K562 (cell line): Measurements from ENCODE around the gene RTP5. TPM values are rescaled to one million over a fixed set of nuclear protein-coding genes. Genes with fewer than 3 reads are reported as not detected.

ENCODE experiments used
- ATAC-seq: fragments of 200-7000 bp; cut with Tn5 transposase; 3 replicates; pipeline ENCODE4 v1.9.1; 2020; ENCODE audit warnings: moderate library complexity
- BruUV-seq: library from RNA; stranded (reverse); fragments of 400-500 nt; replicated peaks from 2 replicates; lab custom pipeline; 2021; lab: Mats Ljungman, UMichigan
- CTCF ChIA-PET: fragments of 300-600 bp; formaldehyde crosslinking; extraction: SDS; loops from one replicate; lab custom pipeline; 2021; ENCODE audit warnings: low intra/inter-chr PET ratio; lab: Yijun Ruan, JAX
- POLR2A ChIA-PET: fragments of 300-600, 350-650 bp; sonication (Branson Sonifier 250); formaldehyde crosslinking; extraction: SDS; loops from one replicate; lab custom pipeline; 2021; ENCODE audit warnings: antibody characterized with exemption, inconsistent platforms; lab: Yijun Ruan, JAX
- DNase-seq, 4 experiments: peaks; one replicate each; pipeline versions ENCODE4 v3.0.0 to v3.0.0-alpha.2; 2011 to 2018; ENCODE audit warnings: low spot score in 3 of 4, mixed read lengths in 3 of 4; ENCODE audit errors: extremely low read depth in 1 of 4
- FAIRE-seq: peaks from 2 replicates; lab custom pipeline; 2011; peaks lifted over from hg19 to GRCh38; lab: Jason Lieb, UNC
- H2AFZ ChIP-seq: 2 replicates; pipeline ENCODE4 v1.6.0; 2011; ENCODE audit warnings: low read depth, low read length, control low read depth, inconsistent platforms
- H3K27ac ChIP-seq: fragments of 200-600 bp; 3 replicates; pipeline ENCODE4 v1.8.0; 2011; ENCODE audit warnings: low read depth, mild to moderate bottlenecking, control low read depth, inconsistent platforms, low read length, moderate library complexity, mixed read lengths; ENCODE audit errors: extremely low read depth
- H3K27me3 ChIP-seq, 2 experiments: fragments of 300-600 bp in 1 of 2; 2 replicates in 1 of 2; 3 replicates in 1 of 2; pipeline versions ENCODE4 v1.6.0 to v1.8.0; 2011; ENCODE audit warnings: inconsistent platforms in 2 of 2, low read length in 2 of 2, mild to moderate bottlenecking in 1 of 2, mixed read lengths in 1 of 2, moderate library complexity in 1 of 2; ENCODE audit not compliant: control insufficient read depth in 2 of 2, insufficient read depth in 2 of 2
- H3K36me3 ChIP-seq: fragments of 300-600 bp; 3 replicates; pipeline ENCODE4 v1.8.0; 2011; ENCODE audit warnings: mild to moderate bottlenecking, low read length, inconsistent platforms; ENCODE audit not compliant: control insufficient read depth, insufficient read depth
- H3K4me1 ChIP-seq, 2 experiments: fragments of 200-600 bp in 1 of 2; replicated peaks in 1 of 2; 2 replicates in 1 of 2; 3 replicates in 1 of 2; pipeline versions ENCODE4 v1.5.1 to v1.8.0; 2011; ENCODE audit warnings: inconsistent platforms in 2 of 2, low read length in 2 of 2, mild to moderate bottlenecking in 1 of 2, mixed read lengths in 1 of 2, moderate library complexity in 1 of 2; ENCODE audit not compliant: control insufficient read depth in 2 of 2, insufficient read depth in 2 of 2
- H3K4me2 ChIP-seq: 2 replicates; pipeline ENCODE4 v1.6.1; 2011; ENCODE audit warnings: low read length, control low read depth, inconsistent platforms, mixed read lengths; ENCODE audit not compliant: insufficient read depth
- H3K4me3 ChIP-seq: fragments of 200-600 bp; sonication (generic), shearing (Covaris generic); 2 replicates; pipeline ENCODE4 v1.5.1; 2016; ENCODE audit warnings: control low read depth, inconsistent platforms
- H3K79me2 ChIP-seq: fragments of 200-600 bp; 3 replicates; pipeline ENCODE4 v1.8.0; 2011; ENCODE audit warnings: low read length, inconsistent platforms; ENCODE audit not compliant: control insufficient read depth, insufficient read depth
- H3K9ac ChIP-seq, 2 experiments: 2 replicates each; pipeline versions ENCODE4 v1.6.0 to v1.6.1; 2011; ENCODE audit warnings: low read depth in 2 of 2, low read length in 2 of 2, control low read depth in 1 of 2, inconsistent platforms in 1 of 2, mild to moderate bottlenecking in 1 of 2, mixed read lengths in 1 of 2; ENCODE audit not compliant: insufficient read depth in 1 of 2
- H3K9me1 ChIP-seq: one replicate; pipeline ENCODE4 v1.6.0; 2011; ENCODE audit warnings: inconsistent platforms, mild to moderate bottlenecking, low read length, moderate library complexity; ENCODE audit not compliant: control insufficient read depth, insufficient read depth
- H3K9me3 ChIP-seq: replicated peaks from 2 replicates; pipeline ENCODE4 v1.5.1; 2011; ENCODE audit warnings: low read depth, low read length, inconsistent platforms; ENCODE audit not compliant: control insufficient read depth, insufficient read depth
- H4K20me1 ChIP-seq: replicated peaks from 2 replicates; pipeline ENCODE4 v1.6.1; 2011; ENCODE audit warnings: low read length, inconsistent platforms, mixed read lengths; ENCODE audit not compliant: control insufficient read depth, insufficient read depth
- CCNT2 ChIP-seq: IDR thresholded peaks from 2 replicates; pipeline ENCODE4 v1.6.1; 2011; ENCODE audit warnings: borderline replicate concordance, low read depth, mild to moderate bottlenecking, moderate library complexity, mixed read lengths, low read length; ENCODE audit not compliant: insufficient read length; ENCODE audit errors: extremely low read depth
- CHD2 ChIP-seq: IDR thresholded peaks from 2 replicates; pipeline ENCODE4 v1.6.1; 2011; ENCODE audit warnings: low read depth, low read length
- CHD4 ChIP-seq: fragments of 200-600 bp; sonication (generic); IDR thresholded peaks from 3 replicates; pipeline ENCODE4 v1.6.1; 2012; ENCODE audit warnings: low read depth, mild to moderate bottlenecking, mixed read lengths, low read length, inconsistent platforms; ENCODE audit not compliant: insufficient read depth, insufficient replicate concordance, poor library complexity, severe bottlenecking
- GABPA ChIP-seq: fragments of 200-800 bp; sonication (Bioruptor generic); conservative IDR thresholded peaks from 2 replicates; pipeline ENCODE4 v1.6.1; 2016; ENCODE audit warnings: low read depth, missing genetic modification characterization, missing compliant biosample characterization
- GTF2A2 ChIP-seq: IDR thresholded peaks from 2 replicates; pipeline ENCODE4 v1.6.1; 2016; ENCODE audit warnings: mild to moderate bottlenecking, missing genetic modification characterization, missing compliant biosample characterization
- HDAC2 ChIP-seq: fragments of 450-650 bp; IDR thresholded peaks from 2 replicates; pipeline ENCODE4 v1.6.1; 2016; ENCODE audit warnings: mild to moderate bottlenecking
- KLF6 ChIP-seq: fragments of 250-450 bp; sonication (Bioruptor Pico); IDR thresholded peaks from 2 replicates; pipeline ENCODE4 v1.4.0; 2020; ENCODE audit warnings: mild to moderate bottlenecking, moderate library complexity, borderline replicate concordance
- NEUROD1 ChIP-seq: fragments of 150-350 bp; IDR thresholded peaks from 2 replicates; pipeline ENCODE4 v1.6.1; 2014; ENCODE audit warnings: borderline replicate concordance, low read length, low read depth; ENCODE audit not compliant: partially characterized antibody
- SAP30 ChIP-seq: fragments of 200-600 bp; sonication (generic); IDR thresholded peaks from 2 replicates; pipeline ENCODE4 v1.6.1; 2012; ENCODE audit warnings: borderline replicate concordance, low read depth, mild to moderate bottlenecking, moderate library complexity, low read length, control low read depth, inconsistent platforms; ENCODE audit not compliant: insufficient read depth, poor library complexity, severe bottlenecking
- TAF1 ChIP-seq: IDR thresholded peaks from 2 replicates; pipeline ENCODE4 v1.6.1; 2011; ENCODE audit warnings: mild to moderate bottlenecking, low read length, moderate library complexity; ENCODE audit not compliant: insufficient read depth, control insufficient read depth, severe bottlenecking; ENCODE audit errors: extremely low read depth
- ZBTB12 ChIP-seq: fragments of 250-450 bp; sonication (Bioruptor Pico); IDR thresholded peaks from 2 replicates; pipeline ENCODE4 v1.4.0; 2020
- ZC3H4 ChIP-seq: sonication (generic); formaldehyde crosslinking; IDR thresholded peaks from 2 replicates; pipeline ENCODE4 v1.9.0; 2021; ENCODE audit warnings: missing genetic modification reagents, borderline replicate concordance
- ZNF644 ChIP-seq: fragments of 200-800 bp; sonication (Bioruptor generic); IDR thresholded peaks from 2 replicates; pipeline ENCODE4 v1.6.1; 2016; ENCODE audit warnings: low read depth, missing genetic modification characterization, missing compliant biosample characterization
- ZNF717 ChIP-seq: fragments of 250-450 bp; sonication (Bioruptor Pico); IDR thresholded peaks from 2 replicates; pipeline ENCODE4 v1.5.0; 2021
- WGBS: fragments of 100-300 bp; shearing (Covaris generic); methylation state at CpG from one replicate; pipeline ENCODE4 v1.1.6; 2016; ENCODE audit warnings: low coverage, mixed read lengths; ENCODE audit not compliant: insufficient coverage; ENCODE audit errors: missing lambda C conversion rate; 5-methylcytosine and 5-hydroxymethylcytosine counted together
- in situ Hi-C: fragments of 300-500 bp; cut with MboI; formaldehyde crosslinking; loops from 4 replicates; pipeline ENCODE4 v1.15.0; 2018; ENCODE audit warnings: inconsistent platforms, mixed read lengths
- intact Hi-C: fragments of 100-400 bp; cut with micrococcal nuclease; formaldehyde crosslinking; loops from 2 replicates; pipeline ENCODE4 v1.14.2; 2022
- polyA plus RNA-seq, 8 experiments: library from polyadenylated mRNA; depleted of rRNA in 4 of 8; stranded (reverse) in 5 of 8; unstranded in 3 of 8; fragments of >200 nt; fragmentation: Nextera tagmentation in 2 of 8; fragmentation: Illumina TruSeq in 1 of 8; extraction: Ambion mirVana in 2 of 8; extraction: Trizol in 1 of 8; gene quantifications; 2 replicates each; pipeline versions ENCODE4 v1.2.1 to v1.2.3, GENCODE V29; 2011 to 2014; ENCODE audit warnings: inconsistent platforms in 1 of 8, missing spikeins in 1 of 8
- total RNA-seq, 7 experiments: library from RNA; depleted of rRNA in 6 of 7; stranded (reverse); fragments of >200 nt in 6 of 7; fragmentation: Illumina TruSeq in 2 of 7; extraction: Trizol in 2 of 7; gene quantifications; 2 replicates each; pipeline versions ENCODE4 v1.2.1 to v1.2.3, GENCODE V29; 2011 to 2021; ENCODE audit warnings: low replicate concordance in 1 of 7
- TF ChIP-seq, protein P1 (sequence below): sonication (generic); formaldehyde crosslinking; IDR thresholded peaks from 2 replicates; pipeline ENCODE4 v1.8.0; 2022; ENCODE audit warnings: mild to moderate bottlenecking, missing genetic modification reagents
- TF ChIP-seq, protein P2 (sequence below), 2 experiments: fragments of 450-650 bp; IDR thresholded peaks; 2 replicates each; pipeline ENCODE4 v1.6.1; 2016

RTP5 gene
- total and polyA plus RNA-seq, 9 of the 15 experiments (the other 6 are each of a cell fraction or from before 2014, with no cell fraction given): not detected

- H3K9me3 ChIP-seq: peaks cover 4% of the 10 kb centered on the region; the same call in 1 of the 2 replicates
These were observed 2.5 kb upstream of the RTP5 start for GRCh38 chr2:241866790-241867645.

More at GRCh38 chr2:241866790-241867645, 2.5 kb upstream of the RTP5 start:
- Histone ChIP-seq H2AFZ (no peak overlapping the region), H3K9ac (no peak overlapping the region), H3K4me3 (no peak overlapping the region), H3K27ac (no peak overlapping the region), H3K4me2 (no peak overlapping the region), H3K79me2 (no peaks in the 10 kb centered on the region), H3K27me3 (peaks cover 4 to 64% of the 10 kb centered on the region in 2 experiments; a peak in 4 of 5 replicates), H4K20me1 (peaks cover 5% of the 10 kb centered on the region), H3K9me1 (no peaks in the 10 kb centered on the region), H3K36me3 (no peaks in the 10 kb centered on the region), H3K4me1 (peaks cover 3 to 50% of the 10 kb centered on the region in 2 experiments; a peak in 2 of 5 replicates)
- BruUV-seq: no TSS peak
- intact Hi-C loops (no loop called here), in situ Hi-C loops (no loop called here)
- no peak for TF ChIP-seq CHD4
- TF ChIP-seq ZBTB12 (CRISPR knock-in tag): no peak
- no peak for TF ChIP-seq NEUROD1
- TF ChIP-seq, protein P1, sequence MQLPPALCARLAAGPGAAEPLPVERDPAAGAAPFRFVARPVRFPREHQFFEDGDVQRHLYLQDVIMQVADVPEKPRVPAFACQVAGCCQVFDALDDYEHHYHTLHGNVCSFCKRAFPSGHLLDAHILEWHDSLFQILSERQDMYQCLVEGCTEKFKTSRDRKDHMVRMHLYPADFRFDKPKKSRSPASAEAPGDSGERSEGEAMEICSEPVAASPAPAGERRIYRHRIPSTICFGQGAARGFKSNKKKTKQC (CRISPR knock-in tag): no peak
- no peak for TF ChIP-seq GABPA
- no peak for TF ChIP-seq ZC3H4 (CRISPR knock-in tag)
- TF ChIP-seq ZNF717 (CRISPR knock-in tag): no peak
- TF ChIP-seq, protein P2, sequence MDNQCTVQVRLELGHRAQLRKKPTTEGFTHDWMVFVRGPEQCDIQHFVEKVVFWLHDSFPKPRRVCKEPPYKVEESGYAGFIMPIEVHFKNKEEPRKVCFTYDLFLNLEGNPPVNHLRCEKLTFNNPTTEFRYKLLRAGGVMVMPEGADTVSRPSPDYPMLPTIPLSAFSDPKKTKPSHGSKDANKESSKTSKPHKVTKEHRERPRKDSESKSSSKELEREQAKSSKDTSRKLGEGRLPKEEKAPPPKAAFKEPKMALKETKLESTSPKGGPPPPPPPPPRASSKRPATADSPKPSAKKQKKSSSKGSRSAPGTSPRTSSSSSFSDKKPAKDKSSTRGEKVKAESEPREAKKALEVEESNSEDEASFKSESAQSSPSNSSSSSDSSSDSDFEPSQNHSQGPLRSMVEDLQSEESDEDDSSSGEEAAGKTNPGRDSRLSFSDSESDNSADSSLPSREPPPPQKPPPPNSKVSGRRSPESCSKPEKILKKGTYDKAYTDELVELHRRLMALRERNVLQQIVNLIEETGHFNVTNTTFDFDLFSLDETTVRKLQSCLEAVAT (IDR thresholded peaks at IDR 0.05): no peak
- TF ChIP-seq CHD2: no peak
- TF ChIP-seq GTF2A2 (tag): no peak
- no peak for TF ChIP-seq KLF6
- no peak for TF ChIP-seq TAF1
- TF ChIP-seq CCNT2: no peak
- no peak for TF ChIP-seq HDAC2
- no peak for TF ChIP-seq SAP30
- TF ChIP-seq ZNF644 (tag): no peak
- FAIRE-seq (no peak), ATAC-seq (peak; percentile 29; the same call in 2 of the 3 replicates), DNase-seq (no peak)
- CTCF ChIA-PET: no interaction called here
- POLR2A ChIA-PET: interaction anchor here (0.6 to 0.7 kb wide), 4 partner anchors 10 to 1242 kb away, joined by 3 to 4 read pairs (median 4); no protein-coding TSS in a partner anchor
- 13% methylated on average over 18 of the region's 33 CpGs for WGBS
